CD14-positive monocyte (primary cell): ENCODE data around the gene CNGA3. TPM values are rescaled to one million over a fixed set of nuclear protein-coding genes. Genes with fewer than 3 reads are reported as not detected.

ENCODE experiments used
- DNase-seq, 3 donors: peaks; one replicate each; pipeline ENCODE4 v3.0.0-alpha.2; 2011 to 2022
- H2AFZ ChIP-seq: 2 replicates; pipeline ENCODE4 v1.6.0; 2012; ENCODE audit warnings: mild to moderate bottlenecking, low read depth, low read length, inconsistent platforms; ENCODE audit not compliant: insufficient read depth, poor library complexity, severe bottlenecking
- H3K27ac ChIP-seq, 2 donors: 1 replicate in 1 of 2; 2 replicates in 1 of 2; pipeline ENCODE4 v1.5.1; 2012 to 2013; ENCODE audit warnings: low read length in 2 of 2, control low read depth in 1 of 2, inconsistent platforms in 1 of 2, low read depth in 1 of 2, mild to moderate bottlenecking in 1 of 2
- H3K27me3 ChIP-seq, 2 donors: one replicate each; pipeline versions ENCODE4 v1.6.0 to v1.6.1; 2011 to 2013; ENCODE audit warnings: low read length in 2 of 2; ENCODE audit not compliant: control insufficient read depth in 2 of 2, insufficient read depth in 2 of 2
- H3K36me3 ChIP-seq, 2 donors: replicated peaks in 1 of 2; 1 replicate in 1 of 2; 2 replicates in 1 of 2; pipeline versions ENCODE4 v1.5.1 to v1.6.1; 2012 to 2013; ENCODE audit warnings: low read length in 2 of 2, control low read depth in 1 of 2, inconsistent platforms in 1 of 2, mild to moderate bottlenecking in 1 of 2; ENCODE audit not compliant: insufficient read depth in 2 of 2, control insufficient read depth in 1 of 2
- H3K4me1 ChIP-seq, 2 donors: 1 replicate in 1 of 2; 2 replicates in 1 of 2; pipeline versions ENCODE4 v1.5.1 to v1.6.1; 2012 to 2013; ENCODE audit warnings: low read length in 2 of 2, control low read depth in 1 of 2, inconsistent platforms in 1 of 2, mild to moderate bottlenecking in 1 of 2, moderate library complexity in 1 of 2; ENCODE audit not compliant: insufficient read depth in 2 of 2, control insufficient read depth in 1 of 2
- H3K4me2 ChIP-seq: replicated peaks from 2 replicates; pipeline ENCODE3; 2012; ENCODE audit warnings: low read length, moderate library complexity, mild to moderate bottlenecking; ENCODE audit not compliant: poor library complexity, severe bottlenecking; ENCODE audit errors: extremely low read depth
- H3K4me3 ChIP-seq, 3 experiments: fragments of 200-600 bp in 1 of 3; sonication (generic) in 1 of 3; replicated peaks in 1 of 3; 1 replicate in 2 of 3; 2 replicates in 1 of 3; pipeline ENCODE4 v1.5.1; 2011 to 2013; ENCODE audit warnings: low read length in 3 of 3, mild to moderate bottlenecking in 3 of 3, control low read depth in 2 of 3, low read depth in 2 of 3, inconsistent platforms in 1 of 3, moderate library complexity in 1 of 3
- H3K79me2 ChIP-seq: 2 replicates; pipeline ENCODE4 v1.6.0; 2012; ENCODE audit warnings: mild to moderate bottlenecking, control low read depth, inconsistent platforms, low read length, moderate library complexity; ENCODE audit not compliant: insufficient read depth
- H3K9ac ChIP-seq: 2 replicates; pipeline ENCODE4 v1.6.0; 2017; ENCODE audit warnings: low read length, mild to moderate bottlenecking; ENCODE audit not compliant: insufficient read depth, poor library complexity, severe bottlenecking
- H3K9me3 ChIP-seq, 2 donors: replicated peaks in 1 of 2; 1 replicate in 1 of 2; 2 replicates in 1 of 2; pipeline versions ENCODE4 v1.5.1 to v1.6.1; 2012 to 2013; ENCODE audit warnings: low read length in 2 of 2, control low read depth in 1 of 2; ENCODE audit not compliant: control insufficient read depth in 1 of 2, insufficient read depth in 1 of 2
- H4K20me1 ChIP-seq: 2 replicates; pipeline ENCODE4 v1.6.0; 2012; ENCODE audit warnings: mild to moderate bottlenecking, low read length, control low read depth, moderate library complexity; ENCODE audit not compliant: insufficient read depth
- H3K27ac Mint-ChIP-seq, 7 donors: one replicate each; pipeline ENCODE4 v1.8.0; 2020; ENCODE audit warnings: mild to moderate bottlenecking in 7 of 7, mixed read lengths in 7 of 7, moderate library complexity in 6 of 7, inconsistent platforms in 2 of 7
- H3K27me3 Mint-ChIP-seq, 3 donors: one replicate each; pipeline ENCODE4 v1.8.0; 2021 to 2022; ENCODE audit warnings: low read depth in 3 of 3, mild to moderate bottlenecking in 3 of 3, mixed read lengths in 3 of 3, moderate library complexity in 3 of 3, inconsistent platforms in 1 of 3
- H3K36me3 Mint-ChIP-seq, 2 donors: one replicate each; pipeline ENCODE4 v1.8.0; 2020; ENCODE audit warnings: mixed read lengths in 2 of 2, inconsistent platforms in 1 of 2, mild to moderate bottlenecking in 1 of 2
- H3K4me1 Mint-ChIP-seq: one replicate; pipeline ENCODE4 v1.8.0; 2020; ENCODE audit warnings: mild to moderate bottlenecking, mixed read lengths
- H3K4me3 Mint-ChIP-seq, 2 donors: one replicate each; pipeline ENCODE4 v1.8.0; 2020; ENCODE audit warnings: mild to moderate bottlenecking in 2 of 2, mixed read lengths in 2 of 2, moderate library complexity in 1 of 2
- H3K9me3 Mint-ChIP-seq, 7 donors: one replicate each; pipeline ENCODE4 v1.8.0; 2020 to 2022; ENCODE audit warnings: mixed read lengths in 7 of 7, mild to moderate bottlenecking in 6 of 7, moderate library complexity in 6 of 7, inconsistent platforms in 2 of 7
- CTCF ChIP-seq: fragments of 200-600 bp; IDR thresholded peaks from one replicate; pipeline ENCODE4 v1.8.0; 2022; ENCODE audit warnings: antibody characterized with exemption, mild to moderate bottlenecking
- WGBS: methylation state at CpG from one replicate; pipeline ENCODE4 v1.1.5; 2013; ENCODE audit warnings: missing lambda C conversion rate; ENCODE audit not compliant: insufficient coverage; 5-methylcytosine and 5-hydroxymethylcytosine counted together
- intact Hi-C, 2 donors: fragments of 100-400 bp; cut with micrococcal nuclease; formaldehyde crosslinking; loops; one replicate each; pipeline versions ENCODE4 v1.15.0 to v1.15.1; 2023
- polyA plus RNA-seq, 3 donors: library from polyadenylated mRNA; depleted of rRNA in 1 of 3; unstranded in 2 of 3; stranded (reverse) in 1 of 3; fragments of 300-500 nt in 2 of 3; fragments of >200 nt in 1 of 3; fragmentation: Illumina TruSeq in 2 of 3; gene quantifications; 1 replicate in 2 of 3; 2 replicates in 1 of 3; pipeline ENCODE4 v1.2.3, GENCODE V29; 2012 to 2021

CNGA3 gene
- polyA plus RNA-seq, 3 donors = not detected

GRCh38 chr2:98419544-98419943 lies 73.3 kb downstream of the CNGA3 start:
- H3K4me1 ChIP-seq = peaks cover 7 to 9% of the 10 kb centered on the region in 2 donors
- TF ChIP-seq CTCF = no peak
- H3K79me2 ChIP-seq = no peaks in the 10 kb centered on the region
- H3K27me3 ChIP-seq = no peaks in the 10 kb centered on the region
- H3K4me1 Mint-ChIP-seq = peaks cover 8% of the 10 kb centered on the region
- 100% methylated on average over 1 of the region's 2 CpGs for WGBS
- H3K4me2 ChIP-seq = no peak overlapping the region
- H3K9me3 ChIP-seq = peaks cover 15 to 16% of the 10 kb centered on the region in 2 donors
- H2AFZ ChIP-seq = peak overlapping the region; percentile 21
- no peak overlapping the region for H3K4me3 Mint-ChIP-seq
- no peak overlapping the region for H3K4me3 ChIP-seq
- intact Hi-C loops = no loop called here
- peaks cover 0 to 6% (median 3%) of the 10 kb centered on the region in 3 donors for H3K27me3 Mint-ChIP-seq
- H4K20me1 ChIP-seq = no peaks in the 10 kb centered on the region
- no peak overlapping the region for H3K27ac Mint-ChIP-seq
- no peaks in the 10 kb centered on the region for H3K36me3 ChIP-seq
- no peak for DNase-seq
- peaks cover 0 to 2% of the 10 kb centered on the region in 2 donors for H3K36me3 Mint-ChIP-seq
- H3K27ac ChIP-seq = no peak overlapping the region
- peaks cover 14 to 27% (median 21%) of the 10 kb centered on the region in 7 donors for H3K9me3 Mint-ChIP-seq
- H3K9ac ChIP-seq = no peak overlapping the region

GRCh38 chr2:98419977-98420725 lies 73.9 kb downstream of the CNGA3 start:
- H3K27ac Mint-ChIP-seq = no peak overlapping the region
- H3K4me3 ChIP-seq = no peak overlapping the region
- no peak overlapping the region for H3K27ac ChIP-seq
- DNase-seq = peak in 1 of 3 donors; percentile 16
- peaks cover 12 to 15% of the 10 kb centered on the region in 2 donors for H3K9me3 ChIP-seq
- H3K9me3 Mint-ChIP-seq = peaks cover 12 to 24% (median 19%) of the 10 kb centered on the region in 7 donors
- H3K36me3 ChIP-seq = no peaks in the 10 kb centered on the region
- no peak overlapping the region for H3K9ac ChIP-seq
- H3K4me3 Mint-ChIP-seq = no peak overlapping the region
- peaks cover 7 to 9% of the 10 kb centered on the region in 2 donors for H3K4me1 ChIP-seq
- H3K4me1 Mint-ChIP-seq = peaks cover 8% of the 10 kb centered on the region
- H3K4me2 ChIP-seq = no peak overlapping the region
- intact Hi-C loops = no loop called here
- H2AFZ ChIP-seq = peak overlapping the region; percentile 21
- no peak for TF ChIP-seq CTCF
- 52% methylated on average over 2 of the region's 6 CpGs for WGBS
- no peaks in the 10 kb centered on the region for H4K20me1 ChIP-seq
- H3K79me2 ChIP-seq = no peaks in the 10 kb centered on the region
- no peaks in the 10 kb centered on the region for H3K27me3 ChIP-seq
- peaks cover 0 to 2% of the 10 kb centered on the region in 2 donors for H3K36me3 Mint-ChIP-seq
- H3K27me3 Mint-ChIP-seq = peaks cover 0 to 8% (median 3%) of the 10 kb centered on the region in 3 donors
